AG04449 (cell line): ENCODE measurements around the gene CABLES2.

ENCODE experiments used
- CTCF ChIA-PET: fragments of 350-600 bp; formaldehyde crosslinking; extraction: SDS; loops from one replicate; lab custom pipeline; 2021; ENCODE audit warnings: antibody characterized with exemption; lab: Yijun Ruan, JAX
- POLR2A ChIA-PET: fragments of 400-600, 350-600 bp; formaldehyde crosslinking; extraction: SDS; loops from one replicate; lab custom pipeline; 2020; ENCODE audit warnings: antibody characterized with exemption, inconsistent platforms; lab: Yijun Ruan, JAX
- DNase-seq: peaks from one replicate; pipeline ENCODE4 v3.0.0-alpha.2; 2010; ENCODE audit warnings: low read depth, low spot score
- H3K4me3 ChIP-seq: 2 replicates; pipeline ENCODE4 v1.5.1; 2011; ENCODE audit warnings: low read depth, mild to moderate bottlenecking, control low read depth, low read length
- TF ChIP-seq, protein P1 (sequence below): IDR thresholded peaks from one replicate; pipeline ENCODE4 v1.5.1; 2011; ENCODE audit warnings: mild to moderate bottlenecking, moderate library complexity, low read length, control low read depth, inconsistent platforms; ENCODE audit not compliant: insufficient read depth; ENCODE audit errors: missing control alignments

CABLES2 gene

DNA sequence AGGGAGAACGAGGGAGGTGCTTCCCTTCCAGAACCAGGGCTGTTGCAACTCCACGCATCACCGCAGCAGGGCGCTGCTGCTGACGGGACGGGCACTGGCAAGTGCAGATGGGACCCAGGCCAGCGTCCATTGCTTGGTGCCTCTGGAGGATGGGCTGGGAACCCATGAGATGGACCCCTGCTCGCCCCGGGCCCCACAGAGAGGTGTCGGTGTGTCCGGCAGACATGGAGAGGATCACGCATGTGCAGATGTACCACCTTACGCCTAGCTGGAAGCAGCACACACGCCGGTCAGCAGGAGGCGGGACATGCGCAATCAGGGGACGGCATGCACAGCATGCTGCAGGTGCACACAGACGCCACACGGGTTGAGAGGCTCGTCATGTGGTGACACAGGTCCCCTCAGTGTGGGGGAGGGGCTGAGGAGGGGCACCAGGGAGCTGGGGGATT is 5.7 kb downstream of the CABLES2 start:
- POLR2A ChIA-PET, result no interaction called here
- H3K4me3 ChIP-seq, result no peak overlapping the region

DNA sequence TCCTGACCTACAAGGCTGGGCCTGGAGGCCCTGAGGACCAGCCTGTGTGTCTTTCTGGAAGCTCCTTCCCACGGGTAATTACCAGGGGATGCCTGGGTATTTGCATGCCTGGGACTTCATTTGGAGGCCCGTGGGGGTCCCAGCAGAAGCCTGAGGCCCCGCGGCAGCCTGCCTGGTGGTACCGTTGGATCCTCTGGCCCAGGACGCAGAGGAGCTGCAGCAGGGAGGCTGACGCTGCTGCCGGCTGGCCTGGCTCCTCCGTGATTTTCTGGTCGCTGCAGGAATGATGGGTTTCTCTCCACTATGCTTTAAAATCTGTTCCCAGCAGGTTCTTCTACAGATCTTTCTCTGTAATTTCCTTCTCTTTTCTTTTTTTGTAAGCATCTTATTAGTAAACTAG is 6.5 kb downstream of the CABLES2 start:
- no peak overlapping the region for H3K4me3 ChIP-seq
- TF ChIP-seq, protein P1, sequence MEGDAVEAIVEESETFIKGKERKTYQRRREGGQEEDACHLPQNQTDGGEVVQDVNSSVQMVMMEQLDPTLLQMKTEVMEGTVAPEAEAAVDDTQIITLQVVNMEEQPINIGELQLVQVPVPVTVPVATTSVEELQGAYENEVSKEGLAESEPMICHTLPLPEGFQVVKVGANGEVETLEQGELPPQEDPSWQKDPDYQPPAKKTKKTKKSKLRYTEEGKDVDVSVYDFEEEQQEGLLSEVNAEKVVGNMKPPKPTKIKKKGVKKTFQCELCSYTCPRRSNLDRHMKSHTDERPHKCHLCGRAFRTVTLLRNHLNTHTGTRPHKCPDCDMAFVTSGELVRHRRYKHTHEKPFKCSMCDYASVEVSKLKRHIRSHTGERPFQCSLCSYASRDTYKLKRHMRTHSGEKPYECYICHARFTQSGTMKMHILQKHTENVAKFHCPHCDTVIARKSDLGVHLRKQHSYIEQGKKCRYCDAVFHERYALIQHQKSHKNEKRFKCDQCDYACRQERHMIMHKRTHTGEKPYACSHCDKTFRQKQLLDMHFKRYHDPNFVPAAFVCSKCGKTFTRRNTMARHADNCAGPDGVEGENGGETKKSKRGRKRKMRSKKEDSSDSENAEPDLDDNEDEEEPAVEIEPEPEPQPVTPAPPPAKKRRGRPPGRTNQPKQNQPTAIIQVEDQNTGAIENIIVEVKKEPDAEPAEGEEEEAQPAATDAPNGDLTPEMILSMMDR, result no peak
- DNase-seq, result no peak
- ChIA-PET POLR2A (interaction anchor here (1.2 kb wide), 1 partner anchor 9 kb away, joined by 6 read pairs; no protein-coding TSS in a partner anchor), CTCF (interaction anchor here (1.0 to 1.4 kb wide), 2 partner anchors 15 to 99 kb away, joined by 3 read pairs; no protein-coding TSS in a partner anchor)

More for the DNA sequence above, 5.7 kb downstream of the CABLES2 start:
- TF ChIP-seq, protein P1, result no peak
- no peak for DNase-seq
- CTCF ChIA-PET, result interaction anchor here (1.4 to 1.6 kb wide), 2 partner anchors 15 to 16 kb away, joined by 3 to 6 read pairs; partner anchors contain the start of gene RPS21

DNA sequence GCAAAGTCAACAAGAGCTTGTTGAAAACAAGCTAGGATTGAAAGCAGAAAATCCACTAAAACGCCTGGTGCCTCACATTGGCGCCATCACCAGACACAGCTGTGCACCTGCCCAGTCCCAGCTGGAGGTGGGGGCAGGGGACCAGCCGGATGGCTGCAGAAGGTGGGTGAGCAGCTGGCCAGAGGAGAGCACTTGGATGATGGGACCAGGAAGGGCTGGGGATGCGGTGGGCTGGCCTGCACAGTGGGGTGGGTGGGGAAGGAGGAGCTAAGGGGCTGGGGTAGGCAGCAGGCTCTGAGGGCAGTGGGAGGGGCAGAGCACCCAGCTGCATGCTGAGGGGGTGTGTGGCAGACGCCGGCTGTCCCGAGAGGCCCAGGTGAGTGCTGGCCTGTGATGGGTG is 7.1 kb downstream of the CABLES2 start:
- CTCF ChIA-PET, result interaction anchor here (0.9 to 1.4 kb wide), 3 partner anchors 15 to 217 kb away, joined by 3 read pairs; no protein-coding TSS in a partner anchor
- POLR2A ChIA-PET, result interaction anchor here (1.2 kb wide), 1 partner anchor 8 kb away, joined by 6 read pairs; no protein-coding TSS in a partner anchor
- no peak overlapping the region for H3K4me3 ChIP-seq
- TF ChIP-seq, protein P1, result no peak
- DNase-seq, result no peak

DNA sequence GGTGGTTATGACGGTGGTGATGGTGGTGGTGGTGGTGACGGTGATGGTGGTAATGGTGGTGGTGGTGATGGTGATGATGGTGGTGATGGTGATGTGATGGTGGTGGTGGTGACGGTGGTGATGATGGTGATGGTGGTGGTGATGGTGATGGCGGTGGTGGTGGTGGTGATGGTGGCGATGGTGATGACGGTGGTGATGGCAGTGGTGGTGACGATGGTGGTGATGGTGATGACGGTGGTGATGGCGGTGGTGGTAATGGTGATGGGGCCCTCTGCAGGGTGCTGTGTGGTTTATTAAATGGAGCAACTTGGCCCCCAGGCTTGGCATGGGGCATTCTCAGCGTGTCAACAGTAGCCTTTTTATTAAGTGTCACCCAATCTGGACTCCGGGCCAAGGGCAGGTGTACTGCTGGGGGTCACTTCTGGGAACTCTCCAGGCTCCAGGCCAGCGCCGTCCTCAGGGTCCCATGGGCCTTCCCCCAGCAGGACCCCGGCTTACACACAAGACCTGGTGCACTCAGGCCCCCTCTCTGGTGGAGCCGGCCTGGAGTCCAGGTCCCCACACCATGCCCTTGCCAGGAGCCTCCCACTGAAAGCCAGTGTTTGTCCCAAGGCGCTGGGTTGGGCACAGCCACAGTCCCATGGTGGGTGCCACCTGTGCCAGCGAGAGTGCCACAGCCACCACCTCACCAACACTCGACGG is 8.8 kb downstream of the CABLES2 start:
- DNase-seq, result no peak
- ChIA-PET CTCF (no interaction called here), POLR2A (no interaction called here)
- TF ChIP-seq, protein P1, result no peak
- H3K4me3 ChIP-seq, result no peak overlapping the region

DNA sequence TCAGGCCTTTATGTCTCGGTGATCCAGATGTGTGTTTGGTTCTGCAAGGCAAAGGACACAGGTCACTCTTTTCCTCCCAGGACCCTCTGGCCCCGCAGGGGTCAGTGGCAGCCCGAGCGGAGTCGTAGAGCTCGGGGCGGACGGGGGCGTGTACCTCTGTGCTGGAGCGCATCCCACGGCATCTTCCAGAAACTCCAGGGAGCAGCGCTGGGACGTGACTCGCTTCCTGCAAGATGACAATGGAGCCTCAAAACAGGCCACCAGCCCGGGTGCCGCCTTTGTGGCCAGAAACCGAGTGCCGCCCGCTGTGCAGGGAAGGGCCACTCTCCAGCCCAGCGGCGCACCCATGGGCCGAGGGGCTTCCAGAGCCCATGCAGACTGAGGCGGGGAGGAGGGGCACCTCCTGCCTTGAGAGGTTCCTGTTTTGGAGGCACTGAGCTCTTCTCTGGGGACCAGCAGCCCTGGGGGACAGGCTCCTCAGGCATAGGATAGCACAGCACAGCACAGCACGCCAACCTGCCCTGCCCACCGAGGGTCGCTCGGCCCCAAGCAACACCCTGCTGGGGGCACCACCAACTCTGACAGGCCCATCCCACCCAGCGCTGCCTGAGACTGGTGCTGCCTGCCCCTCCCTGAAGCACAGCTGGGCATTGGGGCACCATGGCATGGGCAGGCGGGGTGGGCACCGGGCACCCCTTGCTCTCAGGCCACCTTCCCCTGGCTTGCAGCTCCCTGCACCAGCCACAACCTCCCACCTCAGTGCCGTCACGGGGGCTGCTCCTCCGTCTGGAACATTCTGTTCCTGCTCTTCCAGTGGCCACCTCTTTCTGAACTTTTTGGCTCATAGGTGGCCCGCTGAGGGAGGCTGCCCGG is 10.5 kb downstream of the CABLES2 start:
- DNase-seq, result no peak
- CTCF ChIA-PET, result no interaction called here
- TF ChIP-seq, protein P1, result no peak
- H3K4me3 ChIP-seq, result no peak overlapping the region
- POLR2A ChIA-PET, result no interaction called here
